ENCODE data around the gene SHPK.

SHPK gene

DNA sequence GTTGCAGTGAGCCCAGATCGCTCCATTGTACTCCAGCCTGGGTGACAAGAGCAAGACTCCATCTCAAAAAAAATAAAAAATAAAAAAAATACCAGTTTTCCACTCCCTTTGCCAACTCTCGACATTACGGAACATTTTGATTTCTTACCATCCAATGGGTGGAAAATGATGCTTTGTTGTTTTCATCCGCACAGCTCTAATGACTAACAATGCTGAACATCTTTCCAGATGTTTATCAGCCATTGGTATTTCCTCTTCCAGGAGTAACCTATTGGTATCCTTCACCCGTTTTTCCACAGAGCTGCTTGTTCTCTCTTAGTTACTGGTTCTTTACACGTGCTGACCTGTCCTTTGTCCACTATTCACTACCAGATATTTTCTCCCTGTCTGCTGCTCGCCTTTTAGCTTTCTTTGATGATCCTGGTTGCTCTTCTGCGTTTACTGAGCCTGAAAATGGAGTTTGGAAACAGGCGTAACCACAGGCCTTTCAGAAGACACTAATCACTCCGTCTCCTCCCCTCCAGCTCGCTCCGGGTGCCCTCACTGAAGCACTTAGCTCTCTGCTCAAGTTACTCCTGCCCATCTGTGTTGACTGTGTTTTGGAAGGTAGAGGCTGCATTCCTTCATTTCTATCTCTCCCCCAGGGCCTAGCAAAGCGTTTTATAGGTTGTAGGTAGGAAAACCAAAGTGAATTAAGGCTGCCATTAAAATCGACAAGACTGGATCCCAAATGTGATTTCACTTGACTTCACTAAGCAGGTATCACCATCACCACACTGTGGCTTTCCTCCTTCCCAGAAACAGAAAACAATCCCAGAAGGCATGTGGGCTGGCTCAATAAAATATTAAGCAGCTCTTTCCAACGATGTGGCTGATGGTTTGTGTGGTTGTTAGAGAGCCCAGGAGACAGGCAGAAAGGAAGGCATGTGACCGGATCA, 8.9 kb downstream of the SHPK start:
- DNase-seq, result no peak

GRCh38 chr17:3622977-3623594, 13.0 kb downstream of the SHPK start:
- DNase-seq, result no peak

DNA sequence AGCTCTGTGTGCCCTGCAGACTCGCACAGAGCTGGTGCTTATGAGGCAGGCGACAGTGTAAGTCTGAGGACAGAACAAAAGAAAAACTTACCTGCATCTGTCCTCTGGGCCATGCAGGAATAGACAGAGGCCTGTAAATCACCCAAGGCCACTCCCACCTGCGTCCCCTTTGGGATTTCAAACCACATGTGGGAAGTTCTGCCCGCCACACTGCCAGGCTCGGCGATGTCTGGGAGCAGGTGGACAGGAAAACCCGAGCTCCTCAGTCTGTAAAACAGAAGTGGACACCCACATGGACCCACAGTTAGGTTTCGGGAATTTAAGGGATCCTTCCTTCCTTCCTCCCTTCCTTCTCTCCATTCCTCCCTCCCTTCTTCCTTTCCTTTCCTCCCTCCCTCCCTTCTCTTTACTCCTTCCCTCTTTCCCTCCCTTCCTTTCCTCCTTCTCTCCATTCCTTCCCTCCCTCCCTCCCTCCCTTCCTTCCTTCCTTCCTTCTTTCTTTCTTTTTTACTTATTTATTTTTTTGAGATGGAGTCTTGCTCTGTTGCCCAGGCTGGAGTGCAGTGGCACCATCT, 14.8 kb downstream of the SHPK start:
- no peak for DNase-seq

GRCh38 chr17:3615160-3615870, 20.7 kb downstream of the SHPK start:
- no peak for DNase-seq

GRCh38 chr17:3613124-3613523, 22.9 kb downstream of the SHPK start:
- no peak for DNase-seq

GRCh38 chr17:3610523-3610922, 25.5 kb downstream of the SHPK start:
- DNase-seq, result no peak

- no peak for DNase-seq
Measured at GRCh38 chr17:3609689-3610088, 26.4 kb downstream of the SHPK start.

GRCh38 chr17:3603870-3604259, 32.2 kb downstream of the SHPK start:
- DNase-seq, result no peak

DNA sequence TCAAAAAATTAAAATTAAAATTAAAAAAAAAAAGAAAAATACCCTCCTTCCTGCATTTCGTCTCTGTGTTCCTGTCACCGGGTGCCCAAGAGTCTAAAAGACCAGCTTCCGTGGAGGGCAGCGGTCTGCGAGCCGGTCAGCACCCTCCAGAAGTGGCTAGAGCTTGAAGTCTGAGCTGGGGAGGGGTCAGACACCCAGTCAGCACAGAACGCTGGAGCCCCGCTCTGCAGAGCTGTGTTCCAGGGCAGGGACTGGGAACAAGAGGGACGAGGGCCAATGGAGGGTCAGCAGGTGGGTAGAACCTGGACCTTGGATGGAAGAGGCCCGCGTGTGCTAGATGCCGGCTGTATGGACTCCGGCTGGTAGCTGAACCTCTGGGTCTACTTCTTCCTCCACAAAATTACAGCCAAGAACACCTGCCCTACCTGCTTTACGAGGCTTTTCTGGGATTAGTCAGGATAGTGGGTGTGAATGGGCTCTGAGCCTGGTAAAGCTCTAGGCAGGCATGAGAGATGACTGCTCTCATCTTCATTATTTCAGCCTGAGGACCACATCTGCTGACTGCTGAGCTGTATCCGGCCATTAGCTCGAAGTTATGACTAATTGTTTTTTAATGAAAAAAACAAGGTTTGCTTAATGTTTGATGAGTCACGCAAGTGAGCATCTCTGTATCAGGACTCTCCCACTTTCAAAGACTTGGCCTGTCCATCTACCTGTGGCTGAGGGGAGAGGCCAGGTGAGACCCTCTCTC, 32.8 kb downstream of the SHPK start:
- DNase-seq, result no peak

DNA sequence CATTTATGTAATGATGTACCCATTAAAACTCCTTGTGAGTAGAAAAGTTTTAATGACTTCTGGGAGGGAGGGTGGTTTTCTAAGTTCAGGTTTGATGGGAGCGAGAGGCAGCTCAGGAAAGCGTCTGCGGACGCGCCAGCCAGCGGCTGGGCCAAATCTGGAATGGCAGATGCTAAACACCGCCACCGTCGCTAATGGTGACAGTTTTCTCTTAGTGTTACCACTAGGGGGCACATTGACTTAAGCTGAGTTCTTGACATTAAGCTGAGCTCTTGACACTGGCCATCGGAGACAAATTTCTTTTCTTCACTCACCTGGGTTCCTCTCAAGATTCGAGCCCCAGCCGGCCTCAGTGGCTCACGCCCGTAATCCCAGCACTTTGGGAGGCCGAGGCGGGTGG, 33.6 kb downstream of the SHPK start:
- DNase-seq, result no peak

- DNase-seq, result no peak
Measured at GRCh38 chr17:3600529-3601205, 35.4 kb downstream of the SHPK start.

GRCh38 chr17:3598078-3598477, 38.0 kb downstream of the SHPK start:
- no peak for DNase-seq

GRCh38 chr17:3596804-3597464, 39.1 kb downstream of the SHPK start:
- DNase-seq, result no peak

GRCh38 chr17:3594976-3595375, 41.1 kb downstream of the SHPK start:
- no peak for DNase-seq

DNA sequence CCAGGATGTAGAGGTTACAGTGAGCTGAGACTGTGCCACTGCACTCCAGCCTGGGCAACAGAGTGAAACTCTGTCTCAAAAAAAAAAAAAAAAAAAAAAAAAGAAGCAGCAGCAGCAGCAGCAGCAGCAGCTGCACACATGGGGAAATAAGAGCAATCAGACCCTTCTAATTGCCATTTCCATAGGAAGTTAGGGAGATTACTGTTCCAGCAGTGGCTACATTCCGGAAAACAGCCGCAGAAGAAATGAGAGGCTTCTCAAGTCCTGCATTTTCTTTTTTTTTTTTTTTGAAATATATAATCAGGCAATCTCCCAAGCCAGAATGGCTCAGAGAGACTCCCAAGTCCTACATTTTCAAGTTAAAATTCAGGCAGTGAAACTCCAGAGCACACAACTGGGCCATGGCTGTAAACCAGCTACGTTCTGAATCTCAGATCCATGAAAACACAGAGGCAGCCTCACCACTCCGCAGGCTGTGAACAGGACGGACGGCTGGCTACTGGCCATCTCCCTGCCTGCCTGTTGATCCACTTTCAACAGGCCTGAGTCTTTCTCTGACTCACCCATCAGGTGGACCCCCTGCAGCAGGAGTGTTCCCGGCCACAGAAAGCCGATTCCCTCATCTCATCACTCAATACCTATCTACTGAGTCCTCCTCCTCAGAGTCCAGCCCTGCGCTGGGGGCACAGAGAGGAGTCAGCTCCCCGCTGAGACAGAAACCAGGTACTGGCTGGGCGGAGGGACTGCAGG, 41.8 kb downstream of the SHPK start:
- no peak for DNase-seq

GRCh38 chr17:3593384-3593783, 42.7 kb downstream of the SHPK start:
- no peak for DNase-seq

DNA sequence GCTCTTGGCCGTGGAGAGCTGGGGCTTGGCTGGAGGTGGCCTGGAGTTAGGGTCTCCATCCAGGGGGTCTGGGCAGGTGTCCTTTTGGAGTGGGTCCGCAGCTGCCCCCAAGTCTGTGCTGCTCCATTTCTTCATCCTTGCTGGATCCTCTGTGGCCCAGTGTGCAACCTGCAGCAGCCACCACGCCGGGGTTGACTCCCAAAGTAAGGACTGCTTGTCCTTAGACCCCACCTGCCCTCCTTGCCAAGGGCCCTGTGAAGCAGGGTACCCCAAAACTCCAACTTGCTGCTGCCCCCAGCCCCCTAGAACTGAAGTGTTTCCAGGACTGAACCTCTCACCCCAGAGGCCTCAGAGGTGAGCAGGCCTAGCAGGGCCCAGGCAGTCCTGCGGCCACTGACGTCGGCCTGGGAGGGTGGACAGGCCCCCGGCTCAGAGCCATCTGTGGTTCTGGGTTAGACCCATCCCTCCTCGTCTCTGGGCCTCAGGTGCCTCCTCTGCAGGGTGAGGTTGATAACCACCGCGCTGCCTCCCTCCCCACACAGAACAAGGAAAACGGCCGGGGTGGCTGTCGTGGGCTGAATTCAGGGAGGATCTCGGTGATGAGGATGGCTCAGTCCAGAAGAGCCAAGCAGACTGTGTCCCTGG, 43.7 kb downstream of the SHPK start:
- DNase-seq, result no peak

GRCh38 chr17:3590768-3591167, 45.3 kb downstream of the SHPK start:
- no peak for DNase-seq

- DNase-seq, result no peak
Measured at GRCh38 chr17:3590231-3590630, 45.8 kb downstream of the SHPK start.

DNA sequence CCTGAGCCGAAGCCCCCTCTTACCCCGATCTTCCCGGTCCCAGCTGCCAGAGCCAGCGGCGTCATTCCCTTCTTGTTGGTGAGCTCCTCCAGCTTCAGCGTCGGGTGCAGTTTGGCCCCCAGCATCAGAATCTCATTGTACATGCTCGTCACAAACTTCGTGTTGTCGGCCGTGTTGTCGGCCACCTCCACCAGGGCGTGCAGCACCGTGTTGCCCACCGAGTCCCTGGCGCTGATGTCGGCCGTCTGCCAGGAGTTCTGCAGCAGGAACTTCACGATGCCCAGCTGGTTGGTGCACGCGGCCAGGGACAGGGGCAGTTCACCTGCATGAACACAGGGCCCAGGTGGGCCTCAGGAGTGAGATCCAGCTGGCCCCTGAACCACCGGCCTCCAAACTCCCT, 46.3 kb downstream of the SHPK start:
- DNase-seq, result no peak
